Measurements from ENCODE around the gene UBIAD1. TPM values are rescaled to one million over a fixed set of nuclear protein-coding genes. Genes with fewer than 3 reads are reported as not detected.

UBIAD1 gene
- total RNA-seq, 1 donor from 2014 or later, result 7.6 TPM

DNA sequence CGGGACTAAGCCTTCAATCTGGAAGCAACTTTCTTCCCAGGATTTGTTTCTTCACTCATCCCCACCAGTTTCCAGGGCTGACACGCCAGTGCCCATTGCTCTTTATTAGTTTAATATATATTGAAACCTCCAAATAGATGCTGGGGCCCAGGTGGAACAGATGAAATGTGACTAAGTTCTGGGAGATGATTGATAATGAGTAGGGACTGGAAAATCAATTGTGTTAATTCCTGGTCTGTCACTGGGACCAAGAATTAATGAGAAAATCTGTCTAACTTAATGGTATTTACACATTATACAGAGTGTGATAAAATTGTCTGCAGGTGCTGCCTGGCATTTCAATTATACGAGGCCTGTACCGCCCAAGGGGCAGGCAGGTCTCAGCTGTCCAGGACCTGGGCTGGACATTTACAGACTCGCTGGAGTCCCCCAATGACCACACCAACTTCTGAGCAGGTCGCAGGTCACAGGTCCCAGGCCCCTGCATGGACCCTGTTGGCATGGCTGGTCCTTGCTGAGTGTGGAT lies 35.8 kb downstream of the UBIAD1 start:
- DNase-seq (ENCODE audit: low spot score), result no peak
- ATAC-seq, result no peak

DNA sequence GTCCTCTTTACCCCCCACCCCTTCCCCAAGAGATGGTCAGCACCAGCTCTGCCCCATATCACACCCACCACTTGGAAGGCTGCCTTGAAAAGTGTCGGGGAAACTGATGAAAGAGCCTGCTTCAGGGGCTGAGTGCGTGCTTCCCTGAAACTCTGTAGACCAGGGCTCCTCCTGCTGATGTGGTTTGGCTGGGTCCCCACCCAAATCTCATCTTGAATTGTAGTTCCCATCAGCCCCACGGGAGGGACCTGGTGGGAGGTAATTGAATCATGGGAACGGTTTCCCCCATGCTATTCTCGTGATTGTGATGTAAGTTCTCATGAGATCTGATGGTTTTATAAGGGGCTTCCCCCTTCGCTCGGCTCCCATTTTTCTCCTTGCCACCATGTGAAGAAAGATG lies 36.4 kb downstream of the UBIAD1 start:
- DNase-seq (ENCODE audit: low spot score) (no peak), ATAC-seq (no peak)

GRCh38 chr1:11311816-11312755 lies 39.1 kb downstream of the UBIAD1 start:
- no peak for ATAC-seq
- no peak for DNase-seq (ENCODE audit: low spot score)

- DNase-seq (ENCODE audit: low spot score) (no peak), ATAC-seq (no peak)
Observed at GRCh38 chr1:11314959-11315358, 42.0 kb downstream of the UBIAD1 start.

- ATAC-seq (no peak), DNase-seq (ENCODE audit: low spot score) (no peak)
Observed at GRCh38 chr1:11316701-11317100, 43.7 kb downstream of the UBIAD1 start.

DNA sequence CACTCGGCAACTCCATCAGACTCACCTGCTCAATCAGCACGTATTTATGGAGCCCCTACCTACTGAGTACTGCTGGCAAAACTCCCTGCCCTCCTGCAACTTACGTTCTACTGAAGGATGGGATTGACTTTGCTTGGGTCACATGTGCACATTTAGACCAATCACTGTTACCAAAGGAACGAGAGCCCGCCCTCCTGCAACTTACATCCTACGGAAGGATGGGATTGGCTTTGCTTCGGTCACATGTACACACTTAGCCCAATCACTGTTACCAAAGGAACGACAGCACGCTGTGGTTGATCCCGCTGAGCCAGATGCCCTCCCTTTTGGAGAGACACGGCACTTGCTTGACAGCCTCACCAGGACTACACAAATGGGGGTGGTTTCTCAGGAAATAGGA lies 46.0 kb downstream of the UBIAD1 start:
- DNase-seq (ENCODE audit: low spot score), result no peak
- ATAC-seq, result no peak

DNA sequence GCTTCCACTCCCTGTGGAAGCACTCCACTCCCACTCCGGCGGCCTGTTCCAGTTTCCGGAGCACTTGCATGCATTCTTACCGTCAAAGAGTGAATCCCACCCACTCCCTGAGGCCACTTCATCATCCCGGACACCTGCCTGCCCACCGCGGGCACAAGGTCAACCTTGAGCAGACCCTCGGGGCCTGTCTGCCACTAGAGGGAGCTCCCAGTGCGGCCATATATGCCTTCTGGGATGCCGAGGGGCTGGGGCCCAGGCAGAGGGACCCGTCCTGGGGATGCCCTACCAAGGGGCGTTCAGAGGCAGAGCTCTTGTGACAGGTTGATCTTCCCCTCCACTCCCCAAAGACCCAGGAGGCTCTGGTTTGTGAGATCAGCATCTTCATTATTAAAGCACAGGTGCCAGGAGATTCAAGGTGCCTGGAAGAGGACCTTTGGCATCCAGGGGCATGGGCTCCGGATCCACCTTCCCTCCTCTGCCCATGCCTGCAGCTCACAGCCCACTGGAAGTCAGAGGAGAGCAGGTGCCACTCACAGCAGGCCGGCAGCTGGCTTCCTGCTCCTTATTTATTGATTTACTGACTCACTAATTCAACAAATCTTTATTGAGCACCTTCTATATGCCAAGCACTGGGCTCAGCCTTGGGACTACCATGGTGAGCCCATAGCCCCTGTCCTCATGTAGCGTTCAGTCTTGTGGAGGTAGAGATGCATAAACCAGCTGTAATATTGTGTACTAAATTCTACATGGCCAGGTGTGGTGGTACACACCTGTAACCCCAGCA lies 47.3 kb downstream of the UBIAD1 start:
- DNase-seq (ENCODE audit: low spot score) (no peak), ATAC-seq (peak; percentile 45)

GRCh38 chr1:11321656-11322491 lies 48.9 kb downstream of the UBIAD1 start:
- no peak for ATAC-seq
- DNase-seq (ENCODE audit: low spot score), result no peak

DNA sequence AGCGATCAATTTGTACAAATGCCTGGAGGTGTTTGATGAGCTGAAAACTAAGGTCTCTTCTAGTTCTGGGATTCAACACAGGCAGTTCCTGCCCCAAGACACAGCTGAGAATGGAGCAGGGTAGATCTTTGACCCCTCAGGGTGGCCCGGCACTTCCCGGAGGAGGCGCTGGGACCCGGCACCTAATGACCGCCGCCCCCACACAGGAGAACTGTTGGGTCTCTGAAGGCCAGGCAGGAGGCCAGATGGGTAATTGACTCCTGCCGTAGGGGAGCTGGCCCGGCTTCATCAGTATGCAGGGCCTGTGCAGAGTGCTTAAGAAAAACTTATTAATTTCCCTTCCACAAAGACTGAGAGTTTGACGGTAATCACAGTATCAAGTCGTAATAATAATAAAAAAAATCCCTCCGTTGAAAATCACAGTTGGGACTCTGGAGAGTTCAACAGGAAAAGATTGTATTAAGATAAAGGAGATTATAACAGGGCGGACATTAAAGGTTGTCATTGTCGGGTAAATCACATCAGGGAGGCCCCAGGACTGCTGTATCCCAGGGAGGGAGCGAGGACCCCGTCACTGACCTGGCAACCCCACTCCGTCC lies 51.7 kb downstream of the UBIAD1 start:
- no peak for ATAC-seq
- no peak for DNase-seq (ENCODE audit: low spot score)

DNA sequence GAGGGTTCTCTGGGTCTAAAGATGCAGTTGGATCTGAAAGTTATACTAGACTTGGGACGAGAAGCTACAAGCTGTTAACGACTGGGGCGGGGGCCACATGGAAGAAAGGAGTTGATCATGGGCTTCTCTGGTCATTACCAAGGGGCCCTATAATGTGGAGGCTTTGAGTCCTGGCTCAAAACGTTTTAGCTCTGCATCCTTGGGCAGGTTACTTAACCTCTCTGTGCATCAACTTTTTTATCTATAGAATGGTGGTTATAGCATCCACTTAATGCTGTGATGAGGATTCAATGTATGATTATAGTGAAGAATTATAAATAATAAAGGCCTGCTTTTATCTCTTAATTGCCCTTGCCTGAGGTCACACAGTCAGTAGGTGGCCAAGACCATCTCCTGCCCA lies 53.1 kb downstream of the UBIAD1 start:
- ATAC-seq (no peak), DNase-seq (ENCODE audit: low spot score) (no peak)

- no peak for DNase-seq (ENCODE audit: low spot score)
- no peak for ATAC-seq
Observed at GRCh38 chr1:11328444-11328843, 55.4 kb downstream of the UBIAD1 start.

GRCh38 chr1:11330411-11330810 lies 57.4 kb downstream of the UBIAD1 start:
- ATAC-seq (no peak), DNase-seq (ENCODE audit: low spot score) (no peak)

DNA sequence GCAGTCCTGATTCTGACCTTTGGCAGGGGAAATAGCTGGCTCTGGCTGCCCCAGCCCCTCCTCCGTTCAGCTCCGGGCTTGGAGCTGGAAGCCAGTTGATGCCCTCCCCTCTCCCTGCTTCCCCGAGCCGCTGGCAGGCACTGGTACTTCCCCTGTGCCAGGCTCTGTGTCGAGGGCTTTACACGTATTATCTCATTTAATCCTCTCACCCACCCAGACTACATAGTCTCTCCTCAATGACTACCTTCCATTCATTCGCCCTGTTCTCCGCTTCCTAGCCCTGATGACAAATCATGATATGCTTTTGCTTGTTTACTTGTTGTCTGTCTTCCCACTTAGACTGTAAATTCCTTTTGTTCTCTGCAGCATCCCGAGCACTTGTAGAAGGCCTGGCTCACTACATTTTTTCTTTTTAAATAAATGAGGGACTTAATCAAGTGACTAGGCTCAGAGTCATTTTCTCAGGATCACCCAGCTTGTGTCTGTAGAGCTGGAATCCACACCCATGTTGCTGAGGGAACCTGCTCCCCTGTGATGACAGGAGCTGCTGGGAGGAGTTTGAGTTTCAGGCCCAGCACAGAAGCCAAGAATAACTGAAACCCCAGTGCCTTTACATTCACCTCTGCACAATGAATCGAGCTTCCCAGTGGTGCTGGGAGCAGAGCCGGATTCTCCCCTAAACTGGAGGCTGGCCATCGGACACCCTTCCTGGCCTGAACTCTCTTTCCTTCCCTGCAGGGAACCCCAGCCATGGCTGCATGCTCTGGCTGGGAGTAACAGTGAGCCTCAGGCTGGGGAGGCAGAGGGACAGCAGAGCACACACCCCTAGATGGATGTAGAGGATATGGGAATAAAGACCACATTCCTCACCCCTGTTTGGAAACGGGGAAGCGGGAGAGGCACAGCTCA lies 58.3 kb downstream of the UBIAD1 start:
- ATAC-seq (peak; percentile 39), DNase-seq (ENCODE audit: low spot score) (no peak)

GRCh38 chr1:11331945-11332546 lies 59.0 kb downstream of the UBIAD1 start:
- ATAC-seq, result no peak
- no peak for DNase-seq (ENCODE audit: low spot score)

DNA sequence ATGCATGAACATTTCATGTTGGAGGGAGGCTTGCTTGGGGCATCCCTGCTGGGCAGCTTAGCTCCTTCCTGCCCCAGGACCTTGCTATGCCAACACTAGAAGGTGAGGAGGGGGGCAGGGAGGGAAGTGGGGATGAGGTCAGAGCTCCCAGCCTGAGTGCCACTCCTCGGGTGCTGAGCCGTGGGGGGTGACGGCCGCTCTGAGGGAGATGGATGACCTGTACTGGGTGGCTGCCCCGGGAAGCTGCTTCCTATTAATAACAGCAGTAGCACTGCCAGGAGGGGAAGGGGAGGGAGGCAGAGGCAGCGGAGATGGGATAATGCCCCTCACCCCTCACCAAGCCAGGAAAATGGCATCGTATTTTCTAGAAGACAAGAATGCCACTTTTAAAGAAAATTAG lies 60.6 kb downstream of the UBIAD1 start:
- ATAC-seq, result no peak
- DNase-seq (ENCODE audit: low spot score), result no peak

DNA sequence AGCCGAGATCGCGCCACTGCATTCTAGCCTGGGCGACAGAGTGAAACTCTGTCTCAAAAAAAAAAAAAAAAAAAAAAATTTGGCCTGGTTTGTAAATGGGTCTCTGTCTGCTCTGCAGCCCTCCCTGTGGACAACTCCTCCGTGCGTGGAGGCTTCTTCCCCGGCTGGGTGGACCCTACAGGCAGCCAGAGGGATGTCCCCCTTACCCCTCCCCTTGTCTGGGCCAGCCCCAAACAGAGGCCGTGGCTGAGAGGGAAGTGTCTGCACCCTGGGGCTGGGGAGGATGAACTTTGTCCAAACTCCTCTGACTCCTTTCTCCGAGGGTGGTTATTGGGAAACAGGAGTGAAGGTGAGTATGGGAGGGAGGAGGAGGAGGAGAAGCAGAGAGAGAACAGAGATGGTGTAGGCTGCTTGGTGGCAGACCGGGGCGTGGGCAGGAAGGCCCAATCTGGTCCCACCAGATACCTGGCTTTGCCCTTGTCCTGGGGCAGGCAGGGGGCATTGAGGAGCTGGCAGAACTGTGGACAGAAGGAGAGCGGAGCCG lies 61.3 kb downstream of the UBIAD1 start:
- ATAC-seq, result no peak
- DNase-seq (ENCODE audit: low spot score), result no peak

- ATAC-seq (no peak), DNase-seq (ENCODE audit: low spot score) (no peak)
Observed at GRCh38 chr1:11334821-11335220, 61.8 kb downstream of the UBIAD1 start.

GRCh38 chr1:11335417-11336056 lies 62.5 kb downstream of the UBIAD1 start:
- DNase-seq (ENCODE audit: low spot score) (no peak), ATAC-seq (no peak)

All from left lobe of liver (tissue), 2 donors.